Panc1 (cell line): ENCODE results near the gene THAP8. TPM values are rescaled to one million over a fixed set of nuclear protein-coding genes. Genes with fewer than 3 reads are reported as not detected.

ENCODE experiments used
- ATAC-seq: fragments of 200-7000 bp; cut with Tn5 transposase; 2 replicates; pipeline ENCODE4 v1.9.1; 2020; ENCODE audit warnings: mild to moderate bottlenecking, moderate library complexity
- BruUV-seq: library from RNA; stranded (reverse); fragments of 400-500 nt; replicated peaks from 2 replicates; lab custom pipeline; 2021; lab: Mats Ljungman, UMichigan
- CTCF ChIA-PET: fragments of 300-600 bp; sonication (Branson Sonifier 250); formaldehyde crosslinking; loops from one replicate; lab custom pipeline; 2022; ENCODE audit warnings: antibody characterized with exemption; lab: Charles Lee
- POLR2A ChIA-PET: fragments of 300-600 bp; sonication (Branson Sonifier 250); formaldehyde crosslinking; loops from one replicate; lab custom pipeline; 2022; ENCODE audit warnings: antibody characterized with exemption; lab: Charles Lee
- DNase-seq: peaks from one replicate; pipeline ENCODE4 v3.0.0-alpha.2; 2010; ENCODE audit warnings: low read depth, low spot score
- H3K27ac ChIP-seq: 2 replicates; pipeline ENCODE4 v1.5.1; 2011; ENCODE audit warnings: mild to moderate bottlenecking, low read length, inconsistent platforms
- H3K27me3 ChIP-seq: fragments of 200-500 bp; sonication (Bioruptor generic); 2 replicates; pipeline ENCODE4 v1.6.0; 2014; ENCODE audit warnings: low read length, inconsistent platforms; ENCODE audit not compliant: control insufficient read depth, insufficient read depth
- H3K36me3 ChIP-seq: fragments of 200-500 bp; sonication (Bioruptor generic); 2 replicates; pipeline ENCODE4 v1.5.1; 2014; ENCODE audit warnings: inconsistent platforms, mild to moderate bottlenecking, low read length, moderate library complexity; ENCODE audit not compliant: control insufficient read depth, insufficient read depth
- H3K4me1 ChIP-seq: 2 replicates; pipeline ENCODE4 v1.5.1; 2011; ENCODE audit warnings: inconsistent platforms, mild to moderate bottlenecking, low read length, moderate library complexity; ENCODE audit not compliant: control insufficient read depth, insufficient read depth
- H3K4me3 ChIP-seq, 2 experiments: 2 replicates each; pipeline ENCODE4 v1.5.1; 2011 to 2012; ENCODE audit warnings: low read depth in 2 of 2, low read length in 2 of 2, mild to moderate bottlenecking in 2 of 2, inconsistent platforms in 1 of 2, moderate library complexity in 1 of 2
- H3K9me3 ChIP-seq: fragments of 200-500 bp; sonication (Bioruptor generic); 2 replicates; pipeline ENCODE4 v1.5.1; 2014; ENCODE audit warnings: low read depth, mild to moderate bottlenecking, inconsistent platforms, low read length, moderate library complexity; ENCODE audit not compliant: control insufficient read depth, insufficient read depth
- CTCF ChIP-seq: fragments of 450-650 bp; IDR thresholded peaks from 2 replicates; pipeline ENCODE4 v1.5.1; 2017; ENCODE audit warnings: mild to moderate bottlenecking
- POLR2AphosphoS5 ChIP-seq: IDR thresholded peaks from 2 replicates; pipeline ENCODE4 v1.6.1; 2012; ENCODE audit warnings: mild to moderate bottlenecking, low read depth, low read length, moderate library complexity
- REST ChIP-seq, 2 experiments: IDR thresholded peaks; 2 replicates each; pipeline ENCODE4 v1.6.1; 2011 to 2012; ENCODE audit warnings: low read depth in 2 of 2, control low read depth in 1 of 2, low read length in 1 of 2, mild to moderate bottlenecking in 1 of 2, moderate library complexity in 1 of 2; ENCODE audit not compliant: insufficient read depth in 1 of 2
- SIN3A ChIP-seq: IDR thresholded peaks from 2 replicates; pipeline ENCODE4 v1.6.1; 2012; ENCODE audit warnings: low read depth, mild to moderate bottlenecking, low read length, moderate library complexity, borderline replicate concordance; ENCODE audit not compliant: insufficient read depth
- TCF7L2 ChIP-seq: IDR thresholded peaks from 2 replicates; pipeline ENCODE4 v1.6.1; 2011; ENCODE audit warnings: mild to moderate bottlenecking, low read depth, low read length, inconsistent platforms
- in situ Hi-C: cut with HindIII; loops from 2 replicates; pipeline ENCODE4 v1.10.0; 2016; ENCODE audit warnings: low sequenced_read_pairs, low pct_unique_long_range_greater_than_20kb
- intact Hi-C: fragments of 100-400 bp; cut with micrococcal nuclease; formaldehyde crosslinking; loops from one replicate; pipeline ENCODE4 v1.10.0; 2022; ENCODE audit not compliant: unreplicated experiment
- total RNA-seq: library from RNA; stranded (reverse); gene quantifications from one replicate; pipeline ENCODE4 v1.2.1, GENCODE V29; 2021; ENCODE audit not compliant: unreplicated experiment

THAP8 gene
- total RNA-seq, 1 experiment from 2014 or later, result 9.6 TPM

- POLR2A ChIA-PET, result interaction anchor here (0.5 to 0.6 kb wide), 4 partner anchors 12 to 387 kb away, joined by 3 to 10 read pairs (median 6); no protein-coding TSS in a partner anchor
- BruUV-seq, result TSS peak; percentile 91
Observed at GRCh38 chr19:36014012-36014924, 39.8 kb downstream of the THAP8 start, which contains the start of gene ALKBH6. Gene ALKBH6, minus strand, starts transcription at chr19:36014213. Its CDS starts 816 bp downstream, at chr19:36013397.

More at GRCh38 chr19:36014012-36014924, 39.8 kb downstream of the THAP8 start, which contains the start of gene ALKBH6:
- Histone ChIP-seq H3K4me1 (peaks cover 18% of the 10 kb centered on the region), H3K36me3 (no peaks in the 10 kb centered on the region), H3K27me3 (no peaks in the 10 kb centered on the region), H3K27ac (peak within 1 kb of the TSS; percentile 91), H3K9me3 (no peaks in the 10 kb centered on the region), H3K4me3 (peak within 1 kb of the TSS; percentile 74 to 97)
- CTCF ChIA-PET, result no interaction called here
- peak; percentile 94 for DNase-seq
- ATAC-seq, result peak; percentile 98
- TF ChIP-seq REST (IDR thresholded peaks at IDR 0.05; ENCODE audit: insufficient read depth in 1 of 2, low read depth in 2 of 2, low read length in 1 of 2) (peak; percentile 68 to 79; a peak in 3 of 4 replicates), POLR2AphosphoS5 (peak; percentile 61; the same call in 1 of the 2 replicates), CTCF (no peak), SIN3A (no peak; the same call in 1 of the 2 replicates), TCF7L2 (peak; percentile 21; the same call in 1 of the 2 replicates)
- intact Hi-C loops, result no loop called here
- in situ Hi-C loops, result no loop called here
